Epidermal melanocyte (primary cell): ENCODE results near the gene ATP8B3.

Experiments used
- DNase-seq: peaks from one replicate; pipeline ENCODE4 v3.0.0; 2011; ENCODE audit warnings: low spot score; ENCODE audit not compliant: insufficient read length

Gene ATP8B3

GRCh38 chr19:1811942-1812425, at the start of gene ATP8B3:
TSS of gene ATP8B3 (minus strand) at chr19:1812276. CDS start at chr19:1811736, 540 bp downstream.
- DNase-seq = no peak

GRCh38 chr19:1861599-1862031, 49.5 kb upstream of the ATP8B3 start:
- no peak for DNase-seq

GRCh38 chr19:1860821-1861598, 48.9 kb upstream of the ATP8B3 start:
- no peak for DNase-seq

- no peak for DNase-seq
Measured at GRCh38 chr19:1860042-1860775, 48.1 kb upstream of the ATP8B3 start.

GRCh38 chr19:1859331-1859781, 47.3 kb upstream of the ATP8B3 start:
- DNase-seq = no peak

- DNase-seq = no peak
Measured at GRCh38 chr19:1858412-1859081, 46.5 kb upstream of the ATP8B3 start.

- no peak for DNase-seq
Measured at GRCh38 chr19:1857648-1858326, 45.7 kb upstream of the ATP8B3 start.

- peak; percentile 82 for DNase-seq
Measured at GRCh38 chr19:1856698-1857603, 44.9 kb upstream of the ATP8B3 start.

- no peak for DNase-seq
Measured at GRCh38 chr19:1856345-1856697, 44.2 kb upstream of the ATP8B3 start.

- no peak for DNase-seq
Measured at GRCh38 chr19:1855828-1856255, 43.8 kb upstream of the ATP8B3 start.

GRCh38 chr19:1855040-1855827, 43.2 kb upstream of the ATP8B3 start:
- peak; percentile 99 for DNase-seq

- no peak for DNase-seq
Measured at GRCh38 chr19:1854542-1855039, 42.5 kb upstream of the ATP8B3 start.

- DNase-seq = no peak
Measured at GRCh38 chr19:1854039-1854541, 42.0 kb upstream of the ATP8B3 start.

GRCh38 chr19:1853295-1854038, 41.4 kb upstream of the ATP8B3 start:
- peak; percentile 94 for DNase-seq

- no peak for DNase-seq
Measured at GRCh38 chr19:1852581-1853128, 40.6 kb upstream of the ATP8B3 start.

GRCh38 chr19:1851654-1852580, 39.8 kb upstream of the ATP8B3 start:
- no peak for DNase-seq
